ENCODE data around the gene BATF3.

Gene BATF3

GRCh38 chr1:212684521-212685090, 15.0 kb downstream of the BATF3 start:
- no peak overlapping the region for H3K27ac ChIP-seq (ENCODE audit: low read depth, low read length, poor library complexity, severe bottlenecking)
- no peak overlapping the region for H3K4me3 ChIP-seq (ENCODE audit: low read depth, low read length, poor library complexity, severe bottlenecking)
- peaks cover 12% of the 10 kb centered on the region for H3K4me1 ChIP-seq (ENCODE audit: insufficient read depth, low read length, severe bottlenecking)
- TF ChIP-seq CTCF (IDR thresholded peaks at IDR 0.05; ENCODE audit: low read length) (no peak), EZH2 (IDR thresholded peaks at IDR 0.05; ENCODE audit: borderline replicate concordance, low read length) (no peak)
- no peak overlapping the region for H3K4me2 ChIP-seq (ENCODE audit: low read length)
- H3K9ac ChIP-seq (ENCODE audit: low read length): no peak overlapping the region
- H3K79me2 ChIP-seq (ENCODE audit: insufficient read depth, low read length): no peaks in the 10 kb centered on the region
- H3K9me3 ChIP-seq (ENCODE audit: low read length): no peaks in the 10 kb centered on the region
- H3F3A ChIP-seq (ENCODE audit: insufficient read depth, low read length): no peaks in the 10 kb centered on the region
- no peaks in the 10 kb centered on the region for H4K20me1 ChIP-seq (ENCODE audit: insufficient read depth, low read length)
- H3K9me2 ChIP-seq (ENCODE audit: low read depth, low read length): no peaks in the 10 kb centered on the region
- H2AFZ ChIP-seq (ENCODE audit: low read length): no peak overlapping the region
- peaks cover 5% of the 10 kb centered on the region; the same call in 1 of the 2 replicates for H3K27me3 ChIP-seq (ENCODE audit: insufficient read depth, low read length)
- no peaks in the 10 kb centered on the region for H3K36me3 ChIP-seq (ENCODE audit: insufficient read depth, low read length)

DNA sequence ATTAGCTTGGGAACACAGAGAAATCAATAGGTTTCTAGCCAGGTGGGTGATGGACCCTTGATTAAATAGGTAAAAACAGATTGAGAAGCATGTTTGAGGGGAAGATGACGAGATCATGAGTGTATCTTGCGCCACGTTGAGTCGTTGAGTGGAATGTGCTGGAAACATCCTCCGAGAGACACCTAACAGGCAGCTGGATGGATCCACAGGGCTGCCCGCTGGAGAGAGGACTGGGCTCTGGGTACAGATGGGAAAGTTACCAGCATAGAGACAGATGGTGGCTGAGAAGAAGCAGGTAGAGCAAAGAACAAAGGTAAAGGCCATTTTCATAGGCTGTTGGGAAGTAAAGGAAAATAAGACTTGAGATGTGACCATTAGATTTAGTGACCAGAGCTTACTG, 15.6 kb downstream of the BATF3 start:
- Histone ChIP-seq H3K4me3 (ENCODE audit: low read depth, low read length, poor library complexity, severe bottlenecking) (no peak overlapping the region), H3K27me3 (ENCODE audit: insufficient read depth, low read length) (peaks cover under 1% of the 10 kb centered on the region; the same call in 1 of the 2 replicates), H3F3A (ENCODE audit: insufficient read depth, low read length) (no peaks in the 10 kb centered on the region), H3K9me3 (ENCODE audit: low read length) (no peaks in the 10 kb centered on the region), H3K36me3 (ENCODE audit: insufficient read depth, low read length) (no peaks in the 10 kb centered on the region), H3K9me2 (ENCODE audit: low read depth, low read length) (no peaks in the 10 kb centered on the region), H3K4me2 (ENCODE audit: low read length) (no peak overlapping the region), H3K4me1 (ENCODE audit: insufficient read depth, low read length, severe bottlenecking) (peaks cover 12% of the 10 kb centered on the region), H3K9ac (ENCODE audit: low read length) (no peak overlapping the region), H2AFZ (ENCODE audit: low read length) (no peak overlapping the region), H4K20me1 (ENCODE audit: insufficient read depth, low read length) (no peaks in the 10 kb centered on the region), H3K27ac (ENCODE audit: low read depth, low read length, poor library complexity, severe bottlenecking) (no peak overlapping the region), H3K79me2 (ENCODE audit: insufficient read depth, low read length) (no peaks in the 10 kb centered on the region)
- TF ChIP-seq EZH2 (IDR thresholded peaks at IDR 0.05; ENCODE audit: borderline replicate concordance, low read length) (no peak), CTCF (IDR thresholded peaks at IDR 0.05; ENCODE audit: low read length) (no peak)

DNA sequence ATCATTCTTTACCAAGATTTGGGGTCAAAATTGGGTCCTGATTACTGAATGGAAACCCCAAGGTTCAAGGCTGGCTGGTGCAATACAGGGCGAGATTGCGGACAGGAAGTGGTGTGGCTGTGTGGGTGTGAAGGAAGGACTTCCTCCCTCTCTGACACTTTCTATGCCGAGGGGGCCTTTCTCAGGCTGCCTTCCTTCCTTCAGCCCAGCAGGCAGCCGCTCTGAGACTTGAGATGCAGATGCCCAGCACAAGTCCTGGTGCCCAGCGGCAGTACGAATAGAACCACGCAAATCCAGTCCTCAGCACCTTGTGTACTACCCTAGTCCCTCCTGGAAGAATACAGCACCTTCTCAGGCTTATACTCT, 16.3 kb downstream of the BATF3 start:
- Histone ChIP-seq H3K27me3 (ENCODE audit: insufficient read depth, low read length) (no peaks in the 10 kb centered on the region; the same call in 1 of the 2 replicates), H3K9ac (ENCODE audit: low read length) (no peak overlapping the region), H3K9me3 (ENCODE audit: low read length) (no peaks in the 10 kb centered on the region), H3K36me3 (ENCODE audit: insufficient read depth, low read length) (no peaks in the 10 kb centered on the region), H3K9me2 (ENCODE audit: low read depth, low read length) (no peaks in the 10 kb centered on the region), H3K4me2 (ENCODE audit: low read length) (peak overlapping the region; percentile 47), H3F3A (ENCODE audit: insufficient read depth, low read length) (no peaks in the 10 kb centered on the region), H3K4me1 (ENCODE audit: insufficient read depth, low read length, severe bottlenecking) (peaks cover 12% of the 10 kb centered on the region), H3K79me2 (ENCODE audit: insufficient read depth, low read length) (no peaks in the 10 kb centered on the region), H3K4me3 (ENCODE audit: low read depth, low read length, poor library complexity, severe bottlenecking) (no peak overlapping the region), H4K20me1 (ENCODE audit: insufficient read depth, low read length) (no peaks in the 10 kb centered on the region), H3K27ac (ENCODE audit: low read depth, low read length, poor library complexity, severe bottlenecking) (no peak overlapping the region), H2AFZ (ENCODE audit: low read length) (no peak overlapping the region)
- TF ChIP-seq EZH2 (IDR thresholded peaks at IDR 0.05; ENCODE audit: borderline replicate concordance, low read length) (no peak), CTCF (IDR thresholded peaks at IDR 0.05; ENCODE audit: low read length) (no peak)
